Renal cortical epithelial cell (primary cell): ENCODE data around the gene PDIA6. TPM values are rescaled to one million over a fixed set of nuclear protein-coding genes. Genes with fewer than 3 reads are reported as not detected.
A peak's percentile ranks its signal among the peaks of the same experiment; 100 is the strongest.
"Not testable (repeated sequence)": the region's sequence is repeated elsewhere in the genome, so short reads cannot be mapped to it uniquely, and the experiment has no call there.

Experiments
- DNase-seq: peaks from one replicate; pipeline ENCODE4 v3.0.0-alpha.2; 2011; ENCODE audit warnings: low read depth
- total RNA-seq: library from RNA; depleted of rRNA; stranded (reverse); fragments of >200 nt; gene quantifications from 2 replicates; pipeline ENCODE4 v1.2.3, GENCODE V29; 2014

Gene PDIA6
- total RNA-seq, 1 donor from 2014 or later = 555 TPM

DNA sequence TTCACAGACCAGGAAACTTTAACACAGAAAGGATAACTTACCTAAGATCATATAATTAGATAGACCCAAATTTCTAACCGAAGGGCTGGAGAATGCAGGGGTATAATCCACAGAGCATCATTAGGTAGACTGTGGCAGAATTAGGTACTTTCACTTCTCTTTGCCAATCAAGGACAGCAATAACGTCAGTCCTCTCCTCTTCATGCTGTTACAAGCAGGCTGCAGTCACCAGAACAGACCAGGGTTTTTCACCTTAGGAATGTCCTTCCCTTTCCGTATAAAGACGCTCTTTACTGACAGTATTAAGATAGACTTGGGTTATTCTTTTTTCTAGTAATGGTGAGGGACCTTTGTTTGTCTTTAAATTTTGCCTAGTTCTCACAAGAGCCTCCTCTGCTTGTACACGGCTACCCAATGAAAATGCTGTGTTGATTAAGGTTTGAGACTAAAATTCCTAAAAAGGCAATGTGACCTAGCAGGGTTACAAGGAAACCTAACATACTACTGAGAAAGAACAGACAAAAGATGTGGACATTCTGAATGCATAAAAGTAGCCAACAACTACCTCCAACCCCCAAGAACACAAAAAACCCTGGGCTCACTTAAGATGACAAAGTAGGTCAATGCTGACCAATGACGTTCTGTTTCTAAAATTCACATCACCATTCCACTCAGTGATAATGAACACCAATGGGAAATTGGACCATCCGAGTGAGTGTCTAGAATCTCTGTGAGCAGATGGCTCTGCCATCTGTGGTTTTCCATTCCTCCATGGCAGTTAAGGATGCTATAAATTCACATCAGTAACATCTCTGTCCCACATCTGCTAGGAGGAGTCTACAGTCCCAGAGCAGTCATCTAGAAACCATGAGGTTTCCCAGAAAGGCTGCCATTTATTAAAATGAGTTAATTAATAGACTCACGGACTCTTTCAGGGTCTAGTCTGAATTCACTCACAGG, 2.1 kb downstream of the PDIA6 start:
- DNase-seq = peak; percentile 28

DNA sequence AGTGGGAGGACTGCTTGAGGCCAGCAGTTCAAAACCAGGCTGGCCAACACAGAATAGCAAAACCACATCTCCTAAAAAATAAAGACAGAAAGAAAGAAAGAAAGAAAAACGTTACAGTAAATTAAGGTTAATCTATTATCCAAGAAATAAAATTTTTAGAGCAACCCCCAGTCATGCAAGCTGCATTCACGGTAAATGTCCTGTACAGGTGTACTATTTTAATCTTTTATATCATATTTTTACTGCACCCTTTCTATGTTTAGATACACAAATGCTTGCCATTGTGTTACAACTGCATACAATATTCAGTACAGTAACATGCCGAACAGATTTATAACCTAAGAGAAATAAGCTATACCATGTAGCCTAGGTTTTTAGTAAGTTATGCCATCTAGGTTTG, 6.0 kb downstream of the PDIA6 start:
- DNase-seq = no peak

DNA sequence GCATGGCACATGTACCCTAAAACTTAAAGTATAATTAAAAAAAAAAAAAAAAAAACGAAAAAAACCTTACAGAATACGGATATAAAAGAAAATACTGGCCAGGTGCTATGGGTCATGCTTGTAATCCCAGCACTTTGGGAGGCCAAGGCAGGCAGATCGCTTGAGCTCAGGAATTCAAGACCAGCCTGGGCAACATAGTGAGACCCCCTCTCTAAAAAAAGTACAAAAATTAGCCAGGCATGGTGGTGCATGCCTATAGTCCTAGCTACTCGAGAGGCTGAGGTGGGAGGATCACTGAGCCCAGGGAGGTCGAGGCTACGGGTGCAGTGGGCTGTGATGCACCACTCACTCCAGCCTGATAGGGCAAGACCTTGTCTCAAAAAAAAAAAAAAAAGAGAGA, 6.6 kb downstream of the PDIA6 start:
- DNase-seq = not testable (repeated sequence)

DNA sequence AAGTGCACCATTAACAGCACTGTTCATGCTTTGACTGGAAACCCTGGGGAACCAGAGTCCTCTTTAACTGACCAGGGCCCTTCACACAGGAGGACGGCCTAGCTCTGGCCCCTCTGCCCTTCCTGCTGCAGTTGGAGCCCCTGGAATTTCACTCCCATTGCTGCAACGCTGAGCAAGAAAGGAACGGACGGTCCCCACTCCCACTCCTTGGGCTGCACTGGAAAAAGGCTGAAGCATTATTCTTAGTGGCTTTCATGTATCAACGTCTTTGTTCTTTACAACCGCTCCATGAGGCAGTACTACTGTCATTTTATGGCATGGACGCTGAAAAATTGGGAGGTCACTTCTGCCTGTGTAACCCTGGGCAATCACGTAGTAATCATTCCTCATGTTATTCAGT, 9.9 kb downstream of the PDIA6 start:
- no peak for DNase-seq

DNA sequence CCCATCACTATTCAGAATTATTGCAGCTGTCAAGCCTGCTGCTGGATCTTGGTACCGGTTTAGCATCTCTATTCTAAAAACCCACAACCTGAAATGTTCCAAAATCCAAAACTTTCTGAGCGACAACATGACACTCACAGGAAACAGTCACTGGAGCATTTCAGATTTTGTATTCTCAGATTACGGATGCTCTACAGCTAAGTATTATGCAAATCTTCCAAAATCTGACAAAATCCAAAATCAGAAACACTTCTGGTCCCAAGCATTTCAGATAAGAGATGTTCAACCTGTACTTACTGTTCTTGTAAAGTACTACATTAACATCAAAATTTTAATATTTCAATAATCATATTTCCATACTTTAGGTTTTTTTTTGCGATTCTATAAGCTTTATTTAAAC, 12.4 kb downstream of the PDIA6 start:
- no peak for DNase-seq

DNA sequence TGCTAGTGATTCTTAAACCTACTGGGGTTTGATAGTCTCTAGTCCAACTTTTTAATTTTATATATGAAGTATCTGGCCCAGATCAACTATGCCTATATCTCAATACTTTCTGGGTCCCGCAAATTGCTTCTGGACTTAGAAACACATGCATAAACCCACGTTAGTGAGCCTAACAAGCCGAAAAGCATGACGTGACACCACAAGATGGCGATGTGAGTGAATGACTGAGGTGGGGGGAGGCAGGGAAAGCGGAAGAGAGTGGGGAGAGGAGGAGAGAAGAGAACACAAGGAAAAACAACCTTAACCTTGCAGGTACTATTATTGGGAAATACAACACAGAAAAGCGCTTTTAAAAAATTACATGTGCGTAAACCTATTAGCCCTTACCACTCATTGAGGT, 13.8 kb downstream of the PDIA6 start:
- DNase-seq = no peak

DNA sequence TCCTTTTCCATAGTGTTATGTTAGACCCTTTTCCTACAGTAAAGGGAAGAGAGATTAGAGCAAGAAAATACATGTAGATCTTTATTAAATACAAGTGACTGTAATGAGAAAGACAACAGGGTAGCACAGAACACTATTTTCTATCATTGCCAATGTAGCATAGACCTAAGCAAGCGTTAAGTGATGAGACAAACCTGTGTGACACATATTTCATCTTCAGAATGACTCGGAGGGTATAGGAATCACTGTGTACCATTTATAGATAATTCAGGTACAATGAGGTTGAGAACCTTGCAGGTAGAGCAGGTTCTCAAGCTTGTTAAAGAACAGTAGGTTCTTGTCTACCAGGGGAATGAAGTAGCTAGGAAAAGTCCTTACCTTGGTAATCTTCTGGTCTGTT, 15.9 kb downstream of the PDIA6 start:
- no peak for DNase-seq

DNA sequence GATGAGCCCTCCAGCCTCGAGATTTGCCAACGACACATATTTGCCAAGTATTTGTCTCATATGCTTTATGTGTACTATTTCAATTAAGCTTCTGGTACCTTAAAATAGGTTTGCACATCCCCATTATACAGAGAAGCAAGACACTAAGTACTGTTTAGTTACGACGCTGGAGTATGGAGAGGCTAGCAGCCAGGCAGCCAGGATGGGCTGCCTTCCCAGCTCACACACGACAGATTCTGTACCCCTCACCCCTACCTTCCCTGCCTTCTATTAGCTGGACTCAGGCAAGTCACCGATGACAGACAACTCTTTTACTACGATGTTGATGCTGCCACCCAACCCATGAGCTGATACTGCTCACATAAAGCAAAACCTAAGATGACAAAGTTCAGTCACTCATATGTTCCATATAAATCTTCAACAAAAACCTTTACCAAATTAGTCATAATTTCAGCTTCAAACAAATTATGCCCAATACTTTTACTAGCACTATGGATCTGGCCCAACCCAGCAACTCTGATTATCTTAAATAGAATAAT, 17.0 kb downstream of the PDIA6 start:
- no peak for DNase-seq

DNA sequence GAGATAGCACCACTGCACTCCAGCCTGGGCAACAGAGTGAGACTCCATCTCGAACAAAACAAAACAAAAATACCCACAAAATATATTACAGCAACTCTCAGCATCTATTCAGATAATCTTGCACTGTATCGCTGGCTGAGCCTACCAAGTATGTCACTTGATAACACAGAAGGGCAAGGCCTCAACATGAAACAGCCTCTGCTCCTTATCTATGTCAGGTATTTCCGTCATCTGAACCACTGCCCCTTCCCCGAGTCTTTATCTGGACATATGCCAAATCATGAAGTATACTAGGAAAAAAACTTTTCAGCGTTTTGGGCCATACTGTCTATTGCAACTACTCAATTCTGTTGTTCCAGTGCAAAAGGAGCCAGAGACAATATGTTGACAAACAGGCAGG, 17.7 kb downstream of the PDIA6 start:
- no peak for DNase-seq

DNA sequence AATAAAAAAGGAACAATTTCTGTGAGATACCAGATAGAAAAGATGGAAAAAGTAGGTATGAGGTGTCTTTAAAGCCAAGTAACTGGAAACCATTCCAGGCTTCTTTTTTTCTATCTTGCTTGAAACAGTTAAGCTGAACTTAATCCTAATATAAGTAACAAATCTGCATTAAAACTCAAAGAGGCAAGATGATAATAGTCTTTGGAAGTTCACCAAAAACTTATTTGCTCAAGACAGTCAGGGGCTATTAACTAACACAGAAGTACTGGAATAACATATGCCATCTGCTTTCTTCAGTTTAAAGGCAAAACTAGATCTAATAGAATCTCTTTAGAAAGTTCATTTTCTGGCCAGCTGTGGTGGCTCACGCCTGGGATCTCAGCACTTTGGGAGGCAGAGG, 18.8 kb downstream of the PDIA6 start:
- no peak for DNase-seq

DNA sequence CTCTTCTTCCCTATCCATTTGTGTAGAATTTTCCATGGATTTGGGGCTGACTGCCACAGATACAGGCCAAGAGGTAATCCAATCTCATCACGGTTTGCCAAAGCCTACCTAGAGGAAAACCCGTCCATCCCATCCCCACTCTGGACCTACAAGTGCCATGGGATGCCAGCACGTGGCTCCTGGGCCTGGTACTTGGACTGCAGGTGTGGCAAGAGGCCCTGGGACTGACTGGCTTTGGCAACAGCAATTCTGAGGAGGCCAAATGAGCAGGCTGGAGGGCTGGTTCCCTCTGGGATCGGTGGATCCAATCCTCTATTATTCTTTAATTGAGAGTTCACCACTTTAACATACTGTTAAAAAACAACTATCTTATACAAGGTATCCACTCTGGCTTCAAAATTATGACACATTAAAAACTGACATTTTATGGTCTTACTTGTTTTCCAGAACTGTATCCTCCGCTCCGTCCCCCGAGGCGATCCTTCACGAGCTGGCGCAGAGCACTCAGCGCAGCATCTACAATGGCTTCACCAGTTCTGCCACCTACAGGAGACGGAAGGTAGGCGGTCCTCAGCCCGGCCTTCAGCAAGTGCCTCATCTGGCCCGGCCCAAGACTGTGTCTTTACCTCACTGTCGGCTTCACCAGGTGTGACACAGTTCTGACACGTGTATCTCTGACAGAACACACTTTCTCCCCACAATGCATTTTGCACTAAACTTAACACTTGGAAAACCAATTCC, 19.8 kb downstream of the PDIA6 start:
- DNase-seq = no peak

DNA sequence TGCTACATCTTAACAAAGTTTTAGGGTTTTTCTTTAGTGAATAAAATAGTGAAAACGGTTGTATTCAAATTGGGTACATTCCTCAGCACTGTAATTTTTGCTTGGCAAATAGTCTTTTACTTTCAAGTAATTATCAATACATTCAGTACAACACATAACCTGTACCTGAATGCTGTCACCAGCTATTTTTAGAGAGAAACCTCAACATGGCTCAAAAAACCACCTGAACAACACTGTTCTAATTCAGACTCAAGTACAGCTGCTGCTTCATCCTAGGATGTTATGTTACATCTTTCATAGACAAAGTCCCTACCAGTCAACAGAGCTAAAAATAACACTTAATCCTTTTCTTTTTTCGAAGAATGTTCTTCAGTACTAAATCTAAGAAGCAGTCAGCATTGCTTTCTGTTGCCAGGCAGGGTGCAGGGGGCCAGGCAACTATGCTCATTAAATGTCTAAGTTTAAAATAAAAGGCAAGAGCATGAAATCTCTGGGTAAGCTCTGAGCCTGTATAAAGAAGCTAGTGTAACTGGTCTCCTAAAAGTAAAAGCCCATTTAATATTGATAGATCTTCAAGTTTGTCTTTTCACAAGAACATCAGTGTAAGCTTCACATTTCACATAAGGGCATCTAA, 20.5 kb downstream of the PDIA6 start:
- DNase-seq = no peak

DNA sequence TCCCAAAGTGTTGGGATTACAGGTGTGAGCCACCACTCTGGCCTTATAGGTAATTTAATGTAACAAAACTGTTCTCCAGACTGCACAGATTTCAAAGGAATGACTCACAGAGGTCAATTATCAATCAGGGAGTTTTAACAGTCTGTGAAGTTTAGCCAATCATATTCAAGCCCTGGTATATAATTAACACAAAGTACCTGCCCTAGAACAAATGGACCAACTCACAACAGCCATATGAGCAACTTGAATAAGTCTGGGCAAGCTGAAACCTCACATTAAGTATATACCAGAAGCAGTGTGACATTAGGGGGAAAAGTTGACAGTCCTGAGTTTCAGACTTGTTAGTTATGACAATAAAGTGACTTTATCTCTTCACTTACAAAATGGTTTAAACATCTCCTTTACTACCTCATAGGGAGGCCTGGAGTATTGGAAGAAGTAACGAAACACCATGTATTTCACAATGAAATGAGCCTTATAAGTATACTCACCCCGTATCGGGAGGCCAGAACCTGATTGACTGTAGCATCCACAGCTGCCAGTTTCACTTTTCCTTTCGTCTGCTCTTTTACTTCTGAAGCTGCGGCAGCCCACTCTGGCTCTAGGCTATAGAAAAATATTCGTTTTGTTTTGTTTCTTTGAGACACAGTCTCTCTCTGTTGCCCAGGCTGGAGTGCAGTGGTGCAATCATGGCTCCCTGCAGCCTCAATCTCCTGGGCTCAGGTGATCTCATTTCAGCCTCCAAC, 22.2 kb downstream of the PDIA6 start:
- DNase-seq = peak; percentile 97

DNA sequence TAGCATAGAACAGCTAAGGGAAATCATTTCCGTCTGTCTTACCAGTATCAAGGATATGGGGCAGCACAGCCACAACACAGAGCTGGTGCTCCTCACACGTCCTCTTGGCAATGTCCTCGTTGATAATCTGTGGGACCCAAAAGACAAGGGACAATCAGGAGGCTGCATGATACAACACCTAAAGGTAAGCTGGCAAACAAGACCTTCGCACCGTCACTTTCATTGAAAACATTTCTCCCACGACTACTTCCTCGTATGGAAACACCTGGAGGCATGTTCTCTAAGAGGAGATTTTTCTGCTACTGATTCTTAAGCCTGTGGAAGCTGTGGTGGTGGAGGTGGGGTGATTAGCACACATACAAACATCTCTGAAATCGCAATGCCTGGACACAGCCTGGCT, 23.7 kb downstream of the PDIA6 start:
- no peak for DNase-seq

DNA sequence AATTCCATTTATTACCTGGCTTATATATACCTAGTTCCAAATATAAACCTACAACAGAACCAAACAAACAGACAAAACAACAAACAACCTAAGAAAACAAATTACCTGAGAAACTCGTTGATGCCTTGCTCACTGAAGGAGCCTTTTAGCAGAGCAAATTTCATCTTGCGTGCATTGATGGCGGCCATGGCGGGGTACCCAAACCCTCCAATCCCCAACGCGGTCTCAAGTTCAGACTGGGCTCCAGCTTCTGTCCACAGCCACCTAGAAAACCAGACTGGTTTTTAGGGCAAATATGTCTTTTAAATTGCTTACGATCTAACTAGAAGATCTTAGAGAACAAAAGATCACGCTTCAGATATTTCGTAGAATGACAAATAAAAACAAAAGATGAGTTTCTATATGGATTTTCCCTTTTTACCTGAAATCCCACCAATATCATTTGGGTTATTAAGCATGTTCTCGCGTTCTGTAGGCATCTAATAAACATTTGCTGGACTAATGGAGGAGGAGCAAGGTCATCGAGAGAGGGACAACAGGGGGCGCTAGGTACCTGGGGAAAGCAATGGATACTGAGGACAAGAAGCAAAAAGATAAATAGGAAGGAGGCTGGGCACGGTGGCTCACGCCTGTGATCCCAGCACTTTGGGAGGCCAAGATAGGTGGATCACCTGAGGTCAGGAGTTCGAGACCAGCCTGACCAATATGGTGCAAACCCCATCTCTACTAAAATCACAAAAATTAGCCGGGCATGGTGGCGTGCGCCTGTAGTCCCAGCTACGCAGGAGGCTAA, 25.2 kb downstream of the PDIA6 start:
- DNase-seq = no peak

DNA sequence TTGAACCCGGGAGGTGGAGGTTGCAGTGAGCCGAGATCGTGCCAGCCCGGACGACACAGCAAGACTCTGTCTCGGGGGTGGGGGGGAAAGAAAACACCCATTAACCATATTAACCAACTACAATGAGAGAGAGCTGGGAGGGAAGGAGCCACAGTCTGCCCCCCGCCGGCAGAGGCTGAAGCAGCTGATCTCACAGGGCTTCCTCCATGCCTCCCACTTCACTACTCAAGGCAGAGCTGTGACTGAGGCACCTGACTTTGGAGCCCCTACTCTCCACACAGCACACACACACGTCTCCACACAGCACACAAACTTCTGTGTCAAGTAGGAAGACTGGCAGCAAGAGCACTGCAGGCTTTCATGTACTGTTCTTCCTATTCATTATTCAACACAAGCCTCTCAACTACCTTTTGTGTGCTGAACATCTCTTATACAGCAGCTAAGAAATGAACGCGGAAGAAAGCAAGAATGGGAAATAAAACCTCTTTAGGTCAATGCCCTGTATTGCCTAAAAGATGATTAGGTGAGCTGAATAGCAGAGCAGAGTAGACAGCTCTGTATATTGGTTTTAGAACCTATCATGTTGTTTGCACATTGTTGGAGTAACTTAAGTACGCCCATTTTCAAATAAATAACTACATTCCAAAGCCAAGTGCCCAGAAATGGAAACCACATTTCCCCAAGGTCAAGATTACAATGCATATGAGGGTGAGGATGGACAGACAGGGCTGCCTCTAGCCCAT, 26.2 kb downstream of the PDIA6 start:
- DNase-seq = no peak

DNA sequence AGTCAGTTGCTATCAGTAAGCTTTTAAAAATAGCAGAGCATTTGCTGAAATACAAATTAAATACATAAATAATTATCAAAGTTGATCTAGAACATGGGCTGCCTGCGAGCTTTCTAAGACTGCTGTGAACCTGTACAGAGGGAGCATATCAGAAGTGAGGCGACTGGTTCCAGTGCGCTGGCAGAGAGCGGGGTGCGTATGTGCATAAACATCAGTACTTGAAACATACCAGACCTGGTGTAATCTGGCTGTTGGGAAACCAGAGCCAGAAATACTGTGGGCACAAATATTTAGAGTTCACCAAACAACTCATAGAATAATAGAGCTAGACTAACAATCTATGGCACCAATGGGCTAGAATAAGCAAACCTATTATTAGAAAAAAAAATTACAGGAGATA, 27.3 kb downstream of the PDIA6 start:
- DNase-seq = no peak

DNA sequence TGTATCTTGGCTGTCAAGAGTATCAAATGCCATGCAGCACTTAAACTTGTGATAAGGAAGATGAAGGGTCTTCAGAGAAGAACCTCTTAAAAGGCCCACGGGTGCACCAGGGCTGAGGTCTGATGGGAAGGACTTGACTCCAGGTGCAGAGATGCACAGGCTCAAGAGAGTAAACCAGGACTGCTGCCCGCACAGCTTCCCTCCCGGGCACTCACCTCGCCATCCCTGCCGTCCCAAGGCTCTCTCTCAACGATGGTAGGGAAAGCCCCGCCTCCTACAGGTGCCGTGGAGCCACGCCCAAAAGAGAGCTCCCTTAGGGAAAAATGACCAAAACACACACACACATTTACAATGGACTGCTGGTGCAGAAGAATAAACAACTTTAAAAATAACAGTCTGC, 27.9 kb downstream of the PDIA6 start:
- DNase-seq = no peak

DNA sequence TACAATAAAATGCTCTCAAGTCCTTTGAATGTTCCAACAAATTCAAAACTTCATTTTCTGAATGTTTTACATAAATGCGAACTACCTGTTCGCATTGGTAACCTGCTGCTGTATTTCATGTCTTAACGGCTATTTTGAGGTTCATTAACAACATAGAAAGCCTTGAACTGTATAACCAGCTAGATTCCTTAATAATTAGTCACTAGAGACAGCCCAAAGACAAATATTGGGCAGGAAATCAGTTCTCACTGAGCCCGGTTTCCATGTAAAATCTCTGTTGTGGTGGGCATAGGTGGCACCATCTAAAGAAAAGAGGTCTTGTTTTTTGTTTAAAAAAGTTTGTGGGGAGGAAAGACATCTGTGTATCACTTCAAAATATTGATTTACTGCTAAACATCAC, 29.2 kb downstream of the PDIA6 start:
- peak; percentile 75 for DNase-seq

DNA sequence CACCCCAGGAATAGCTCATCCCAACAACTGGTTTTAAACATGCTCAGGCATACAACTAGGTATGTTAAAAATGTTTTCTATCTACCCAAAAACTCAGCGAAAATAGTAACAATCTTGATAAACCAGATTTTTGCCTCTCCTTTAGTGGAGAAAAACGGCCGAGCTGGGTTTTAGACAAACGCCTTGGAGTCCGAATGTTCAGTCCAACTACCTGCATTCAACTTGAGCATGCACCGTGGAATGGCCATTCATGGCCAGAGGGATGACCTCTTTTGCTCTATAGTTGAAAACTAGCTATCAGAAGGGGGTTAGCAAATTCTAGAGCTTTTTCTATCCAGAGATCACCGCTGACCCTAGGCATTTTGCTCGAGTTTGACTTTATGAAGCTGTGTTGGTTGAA, 30.8 kb downstream of the PDIA6 start:
- DNase-seq = no peak
